Measurements from ENCODE around the gene BTN1A1. TPM values are rescaled to one million over a fixed set of nuclear protein-coding genes. Genes with fewer than 3 reads are reported as not detected.

BTN1A1 gene
- total and polyA plus RNA-seq, 4 donors, result 0.06 to 0.26 (median 0.06) TPM; not detected in 1

- Histone ChIP-seq H3K9ac (ENCODE audit: insufficient read depth in 1 of 2, low read length in 2 of 2) (peak overlapping the region in 1 of 2 donors; percentile 83), H3K27ac (ENCODE audit: low read depth in 1 of 2, low read length in 1 of 2) (peak overlapping the region in 1 of 2 donors; percentile 57), H3K4me3 (no peak overlapping the region), H3K27me3 (ENCODE audit: control insufficient read depth in 3 of 3, insufficient read depth in 3 of 3, low read length in 2 of 3) (no peaks in the 10 kb centered on the region), H3K36me3 (ENCODE audit: control insufficient read depth in 4 of 4, insufficient read depth in 4 of 4, low read length in 4 of 4) (no peaks in the 10 kb centered on the region), H3K4me1 (ENCODE audit: control insufficient read depth in 5 of 5, insufficient read depth in 5 of 5, low read length in 5 of 5) (peaks cover 0 to 17% (median 0%) of the 10 kb centered on the region in 5 donors), H3K9me3 (ENCODE audit: control insufficient read depth in 4 of 4, insufficient read depth in 3 of 4, low read length in 3 of 4) (no peaks in the 10 kb centered on the region)
- DNase-seq, result peak; percentile 82 to 91 (median 87)
- WGBS, 2 donors, result 0 to 2% methylated on average over 13 of the region's 13 CpGs
- ATAC-seq (ENCODE audit: insufficient read depth, low FRiP score), result peak; percentile 80
- TF ChIP-seq CTCF (IDR thresholded peaks at IDR 0.05; ENCODE audit: control extremely low read depth, extremely low read depth), result no peak
Observed at GRCh38 chr6:26553264-26553634, 53.1 kb downstream of the BTN1A1 start.

- Histone ChIP-seq H3K27ac (ENCODE audit: low read depth in 1 of 2, low read length in 1 of 2) (peak overlapping the region; percentile 20 to 86), H3K4me3 (peak overlapping the region; percentile 28), H3K9ac (ENCODE audit: insufficient read depth in 1 of 2, low read length in 2 of 2) (peak overlapping the region in 1 of 2 donors; percentile 83), H3K9me3 (ENCODE audit: control insufficient read depth in 4 of 4, insufficient read depth in 3 of 4, low read length in 3 of 4) (no peaks in the 10 kb centered on the region), H3K27me3 (ENCODE audit: control insufficient read depth in 3 of 3, insufficient read depth in 3 of 3, low read length in 2 of 3) (no peaks in the 10 kb centered on the region), H3K36me3 (ENCODE audit: control insufficient read depth in 4 of 4, insufficient read depth in 4 of 4, low read length in 4 of 4) (no peaks in the 10 kb centered on the region), H3K4me1 (ENCODE audit: control insufficient read depth in 5 of 5, insufficient read depth in 5 of 5, low read length in 5 of 5) (peaks cover 0 to 17% (median 0%) of the 10 kb centered on the region in 5 donors)
- 0% methylated on average over 19 of the region's 19 CpGs for WGBS, 2 donors
- ATAC-seq (ENCODE audit: insufficient read depth, low FRiP score) (peak; percentile 75), DNase-seq (peak; percentile 86 to 94 (median 93))
- no peak for TF ChIP-seq CTCF (IDR thresholded peaks at IDR 0.05; ENCODE audit: control extremely low read depth, extremely low read depth)
Observed at GRCh38 chr6:26553635-26554446, 53.7 kb downstream of the BTN1A1 start.

GRCh38 chr6:26554447-26554696 is 54.3 kb downstream of the BTN1A1 start:
- H3K27ac ChIP-seq (ENCODE audit: low read depth in 1 of 2, low read length in 1 of 2), result peak overlapping the region in 1 of 2 donors; percentile 67
- no peaks in the 10 kb centered on the region for H3K9me3 ChIP-seq (ENCODE audit: control insufficient read depth in 4 of 4, insufficient read depth in 3 of 4, low read length in 3 of 4)
- H3K27me3 ChIP-seq (ENCODE audit: control insufficient read depth in 3 of 3, insufficient read depth in 3 of 3, low read length in 2 of 3), result no peaks in the 10 kb centered on the region
- DNase-seq (no peak), ATAC-seq (ENCODE audit: insufficient read depth, low FRiP score) (no peak)
- 24 to 25% methylated on average over 1 of the region's 1 CpG for WGBS, 2 donors
- H3K36me3 ChIP-seq (ENCODE audit: control insufficient read depth in 4 of 4, insufficient read depth in 4 of 4, low read length in 4 of 4), result no peaks in the 10 kb centered on the region
- peaks cover 0 to 17% (median 0%) of the 10 kb centered on the region in 5 donors for H3K4me1 ChIP-seq (ENCODE audit: control insufficient read depth in 5 of 5, insufficient read depth in 5 of 5, low read length in 5 of 5)
- TF ChIP-seq CTCF (IDR thresholded peaks at IDR 0.05; ENCODE audit: control extremely low read depth, extremely low read depth), result no peak
- H3K9ac ChIP-seq (ENCODE audit: insufficient read depth in 1 of 2, low read length in 2 of 2), result no peak overlapping the region
- H3K4me3 ChIP-seq, result no peak overlapping the region

Measured in lung (tissue), 12 donors.